IMR-90 (cell line): ENCODE data around the gene DYNC2LI1.

Experiments used
- BHLHE40 ChIP-seq: fragments of 150-350 bp; IDR thresholded peaks from 2 replicates; pipeline ENCODE4 v1.6.1; 2016; ENCODE audit warnings: mild to moderate bottlenecking, low read depth, low read length
- CEBPB ChIP-seq: IDR thresholded peaks from 2 replicates; pipeline ENCODE4 v1.6.1; 2012; ENCODE audit warnings: low read depth, low read length, improper control_type of control experiment
- CTCF ChIP-seq: conservative IDR thresholded peaks from 2 replicates; pipeline ENCODE4 v1.5.1; 2012; ENCODE audit warnings: mild to moderate bottlenecking, low read depth, low read length, improper control_type of control experiment
- ELK1 ChIP-seq: fragments of 150-350 bp; IDR thresholded peaks from 2 replicates; pipeline ENCODE4 v1.6.1; 2016; ENCODE audit warnings: low read depth, mild to moderate bottlenecking, low read length, moderate library complexity, borderline replicate concordance
- MXI1 ChIP-seq: IDR thresholded peaks from 2 replicates; pipeline ENCODE4 v1.6.1; 2012; ENCODE audit warnings: low read depth, mild to moderate bottlenecking, low read length, moderate library complexity, borderline replicate concordance
- POLR2A ChIP-seq: IDR thresholded peaks from 2 replicates; pipeline ENCODE4 v1.6.1; 2012; ENCODE audit warnings: mild to moderate bottlenecking, low read depth, low read length
- RAD21 ChIP-seq: IDR thresholded peaks from 2 replicates; pipeline ENCODE4 v1.6.1; 2012; ENCODE audit warnings: low read length, improper control_type of control experiment
- RFX5 ChIP-seq: IDR thresholded peaks from 2 replicates; pipeline ENCODE4 v1.8.0; 2012; ENCODE audit warnings: low read depth, mild to moderate bottlenecking, low read length, moderate library complexity
- SMC3 ChIP-seq: fragments of 150-350 bp; IDR thresholded peaks from 2 replicates; pipeline ENCODE4 v1.6.1; 2016; ENCODE audit warnings: low read depth, mild to moderate bottlenecking, antibody characterized with exemption, low read length, moderate library complexity
- USF2 ChIP-seq: fragments of 150-350 bp; IDR thresholded peaks from 2 replicates; pipeline ENCODE4 v1.6.1; 2017; ENCODE audit warnings: mild to moderate bottlenecking, antibody characterized with exemption, low read length, low read depth

- TF ChIP-seq POLR2A (no peak), CTCF (no peak), RAD21 (no peak), BHLHE40 (no peak), SMC3 (no peak), CEBPB (no peak), RFX5 (no peak), ELK1 (no peak), USF2 (no peak), MXI1 (no peak)
Measured at GRCh38 chr2:43796206-43796605, 22.4 kb downstream of the DYNC2LI1 start.
